SU-DHL-6 (cell line): Measurements from ENCODE around the gene DEGS2.
"Not testable (repeated sequence)": the region's sequence is repeated elsewhere in the genome, so short reads cannot be mapped to it uniquely, and the experiment has no call there.

Source experiments
- CTCF ChIP-seq: fragments of 200-600 bp; sonication (generic); IDR thresholded peaks from one replicate; pipeline ENCODE4 v1.5.1; 2017; ENCODE audit warnings: antibody characterized with exemption, mild to moderate bottlenecking, low read length, moderate library complexity; ENCODE audit not compliant: insufficient read depth, poor library complexity, severe bottlenecking
- EZH2phosphoT487 ChIP-seq: fragments of 200-600 bp; sonication (generic), shearing (Covaris generic); conservative IDR thresholded peaks from 2 replicates; pipeline ENCODE4 v1.6.1; 2018; ENCODE audit warnings: mild to moderate bottlenecking, antibody characterized with exemption, low read length, moderate library complexity, mixed read lengths

- not testable (repeated sequence) for TF ChIP-seq EZH2phosphoT487, CTCF
Measured at GRCh38 chr14:100208136-100208535, 48.7 kb upstream of the DEGS2 start.
